ENCODE measurements around the gene CIBAR2.
"Not testable (repeated sequence)": the region's sequence is repeated elsewhere in the genome, so short reads cannot be mapped to it uniquely, and the experiment has no call there.

Gene CIBAR2

DNA sequence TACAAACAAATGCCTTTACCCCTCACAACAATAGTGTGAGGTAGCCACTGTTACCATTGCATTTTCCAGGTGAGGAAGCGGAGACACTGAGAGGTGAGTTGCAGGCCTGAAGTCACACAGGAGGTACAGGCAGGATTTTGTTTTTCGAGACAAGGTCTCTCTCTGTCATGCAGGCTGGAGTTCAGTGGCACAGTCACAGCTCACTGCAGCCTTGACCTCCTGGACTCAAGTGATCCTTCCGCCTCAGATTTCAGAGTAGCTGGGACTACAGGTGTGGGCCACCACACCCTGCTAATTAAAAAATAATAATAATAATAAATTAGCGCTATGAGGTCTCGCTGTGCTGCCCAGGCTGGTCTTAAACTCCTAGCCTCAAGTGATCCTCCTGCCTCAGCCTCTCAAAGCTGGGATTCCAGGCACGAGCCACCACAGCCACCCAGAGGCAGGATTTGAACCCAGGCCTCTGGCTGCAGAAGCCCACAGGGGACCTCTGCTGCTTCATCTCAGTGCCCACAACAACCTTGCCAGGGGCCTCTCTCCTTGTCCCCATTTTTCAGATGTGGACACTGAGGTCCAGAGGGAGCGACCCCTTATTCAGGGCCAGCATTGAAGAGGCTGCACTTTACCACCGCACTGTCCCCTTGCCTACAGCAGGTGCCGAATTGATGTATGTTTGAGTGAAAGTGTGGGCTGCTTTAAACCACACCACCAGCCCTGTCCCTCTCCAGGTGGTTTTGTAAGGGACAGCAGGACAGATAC lies 16.0 kb upstream of the CIBAR2 start:
- no peak for DNase-seq (ENCODE audit: low spot score)

DNA sequence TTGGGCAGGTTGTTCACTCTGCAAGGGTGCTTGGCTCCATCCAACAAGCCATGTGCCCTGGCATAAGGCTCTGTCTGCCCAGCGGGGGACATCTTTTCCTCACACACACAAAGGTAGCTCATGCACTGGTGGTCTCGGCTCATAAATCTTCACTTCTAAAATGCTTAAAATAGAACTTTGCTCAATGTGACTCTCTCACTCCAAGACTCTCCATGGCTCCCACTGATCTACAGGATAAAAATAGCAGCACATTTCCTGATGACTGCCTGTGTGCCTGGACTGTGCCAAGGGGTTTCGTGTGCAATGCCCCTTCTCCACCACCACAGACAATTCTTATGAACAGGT lies 15.1 kb upstream of the CIBAR2 start:
- DNase-seq (ENCODE audit: low spot score), result no peak

DNA sequence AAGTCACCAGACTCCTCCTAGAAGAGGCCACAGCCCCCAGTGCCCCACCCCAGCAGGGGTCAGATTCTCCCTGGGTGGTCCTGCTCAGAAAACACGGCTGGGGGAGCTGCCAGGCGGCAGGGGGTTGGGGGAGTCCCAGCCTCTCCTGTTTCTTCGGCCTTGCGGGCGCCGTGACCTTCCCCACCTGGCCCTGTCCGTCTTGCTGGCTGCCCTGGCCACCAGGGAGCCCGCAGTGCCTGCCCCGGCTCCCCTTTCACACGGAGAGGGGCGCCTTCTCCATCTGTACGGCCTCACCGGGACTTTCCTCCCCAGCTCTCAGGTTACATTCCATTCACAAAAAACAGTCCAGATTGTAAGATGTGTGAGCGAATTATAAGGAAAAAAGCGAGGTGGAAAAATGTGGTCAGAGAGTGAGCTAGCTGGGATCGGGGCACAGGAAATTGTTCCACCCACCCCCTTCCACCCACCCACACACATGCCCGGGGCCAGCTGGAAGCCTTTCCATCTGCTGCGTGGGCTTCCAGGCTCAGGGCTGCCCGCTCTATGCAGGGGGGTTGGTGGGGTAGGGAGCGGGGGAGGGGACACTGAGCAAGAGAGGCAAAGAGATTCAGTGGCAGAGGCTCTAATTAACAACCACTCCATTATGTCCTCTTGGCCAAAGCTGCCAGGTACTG lies 14.6 kb upstream of the CIBAR2 start:
- no peak for DNase-seq (ENCODE audit: low spot score)

DNA sequence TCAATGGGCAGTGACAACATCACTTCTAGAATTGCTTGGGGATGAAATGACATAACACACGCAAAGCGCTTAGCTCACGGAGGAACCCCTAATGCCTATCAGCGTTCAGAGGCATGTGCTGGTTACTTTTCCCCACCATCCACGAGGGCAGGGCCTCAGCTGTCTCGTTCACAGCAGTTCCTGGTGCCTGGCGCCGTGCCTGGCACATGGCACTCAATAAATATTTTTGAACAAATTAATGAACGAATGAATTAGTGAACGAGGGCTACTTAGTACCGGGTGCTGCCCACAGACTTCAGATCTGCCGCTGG lies 14.1 kb upstream of the CIBAR2 start:
- DNase-seq (ENCODE audit: low spot score), result no peak

DNA sequence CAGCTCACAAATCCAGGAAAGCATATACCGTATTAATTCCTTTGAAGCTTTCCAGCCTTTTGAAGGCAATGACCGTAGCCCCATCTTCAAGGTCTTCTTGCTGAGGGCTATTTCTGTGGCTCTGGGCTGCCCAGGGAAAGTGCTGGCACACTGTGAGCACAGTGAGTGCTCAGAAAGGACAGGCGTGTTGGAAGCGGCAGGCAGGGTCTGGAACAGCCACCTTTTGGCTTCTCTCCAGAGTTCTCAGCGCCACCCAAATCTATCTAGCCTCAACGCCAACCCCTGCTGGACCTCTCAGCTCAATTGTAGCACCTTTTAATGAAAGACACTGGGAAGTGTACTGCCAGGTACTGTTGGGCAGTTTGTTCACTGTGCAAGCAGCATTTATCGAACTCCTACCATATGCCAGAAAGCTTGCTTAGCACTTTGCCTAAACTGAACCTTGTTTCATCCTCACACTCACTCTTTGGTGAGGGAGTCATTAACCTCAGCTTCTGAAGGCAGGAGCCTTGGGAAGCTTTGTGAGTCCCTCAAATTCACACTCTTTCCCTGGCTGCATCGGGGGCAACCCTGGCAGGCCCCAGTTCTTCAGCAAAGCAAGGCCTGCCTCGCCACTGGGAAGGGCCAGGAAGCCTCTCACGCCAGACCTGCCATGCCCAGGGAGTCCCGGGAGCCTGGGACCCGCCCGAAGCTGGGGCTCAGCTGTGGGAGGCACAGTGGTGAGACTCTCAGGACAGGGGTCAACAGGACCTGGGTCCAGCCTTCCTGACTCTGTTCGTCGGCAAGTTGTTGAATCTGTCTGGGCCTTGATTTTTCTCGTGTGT lies 13.5 kb upstream of the CIBAR2 start:
- DNase-seq (ENCODE audit: low spot score), result no peak

DNA sequence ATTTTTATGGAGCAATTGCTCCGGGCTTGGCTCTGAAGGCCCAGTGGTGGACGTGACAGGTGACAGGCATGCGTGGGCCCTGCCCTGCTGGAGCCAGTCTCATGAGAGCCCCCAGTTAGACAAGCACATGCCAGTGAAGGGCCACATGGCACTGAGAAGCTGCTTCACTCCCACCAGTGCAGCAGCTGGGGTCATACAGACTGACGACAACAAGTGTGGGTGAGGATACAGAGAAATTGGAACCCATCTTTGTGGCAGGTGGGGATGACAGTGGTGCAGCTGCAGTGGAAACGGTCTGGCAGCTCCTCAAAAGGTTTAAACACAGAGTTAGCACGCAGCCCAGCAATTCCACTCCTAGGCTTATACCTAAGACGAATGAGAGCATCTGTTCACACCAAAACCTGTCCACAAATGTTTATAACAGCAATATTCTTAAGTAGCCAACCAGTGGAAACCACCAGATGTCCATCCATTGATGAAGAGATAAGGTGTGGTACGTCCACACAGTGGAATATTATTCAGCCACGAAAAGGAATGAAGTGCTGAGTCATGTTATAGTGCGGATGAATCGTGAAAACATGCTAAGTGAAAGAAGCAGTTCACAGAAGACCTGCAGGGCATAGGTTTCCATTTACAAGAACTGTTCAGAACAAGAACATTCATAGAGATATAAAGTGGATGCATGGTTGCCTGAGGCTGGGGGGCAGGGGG lies 12.5 kb upstream of the CIBAR2 start:
- DNase-seq (ENCODE audit: low spot score), result no peak

DNA sequence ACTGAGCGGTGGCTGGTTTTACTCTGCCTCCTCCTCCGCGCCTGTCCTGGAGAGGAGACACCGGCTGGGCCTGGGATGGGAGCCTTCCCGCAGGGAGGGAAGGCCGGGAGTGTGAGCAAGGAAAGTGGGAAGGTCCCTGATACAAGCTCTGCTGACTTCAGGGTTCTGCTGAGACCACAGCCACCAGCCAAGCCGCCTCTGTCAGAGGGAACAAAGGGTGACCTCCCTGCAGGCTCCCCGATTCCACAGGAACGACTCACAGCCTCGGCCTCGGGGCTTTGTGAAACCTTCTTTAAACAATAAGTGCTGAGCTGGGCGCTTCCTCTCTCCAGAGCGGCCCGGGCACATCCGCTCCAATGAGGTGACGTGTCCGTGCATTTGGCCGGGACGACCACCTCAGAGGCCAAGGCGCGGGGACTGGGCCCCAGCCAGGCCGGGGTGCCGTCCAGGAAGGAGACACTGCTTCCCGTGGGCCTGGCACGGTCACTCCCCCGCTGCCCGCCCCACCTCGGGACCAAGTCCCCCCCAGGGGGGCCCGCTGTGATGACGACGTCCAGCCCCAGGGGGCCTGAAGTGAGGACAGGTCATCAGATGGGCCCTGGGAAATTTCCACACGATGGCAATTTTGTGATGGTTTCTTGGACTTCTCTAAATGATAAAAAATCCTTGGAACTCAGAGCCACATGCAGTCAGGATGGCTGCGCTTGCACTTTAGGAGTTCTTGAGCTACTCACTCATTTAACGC lies 11.8 kb upstream of the CIBAR2 start:
- peak; percentile 39 for DNase-seq (ENCODE audit: low spot score)

DNA sequence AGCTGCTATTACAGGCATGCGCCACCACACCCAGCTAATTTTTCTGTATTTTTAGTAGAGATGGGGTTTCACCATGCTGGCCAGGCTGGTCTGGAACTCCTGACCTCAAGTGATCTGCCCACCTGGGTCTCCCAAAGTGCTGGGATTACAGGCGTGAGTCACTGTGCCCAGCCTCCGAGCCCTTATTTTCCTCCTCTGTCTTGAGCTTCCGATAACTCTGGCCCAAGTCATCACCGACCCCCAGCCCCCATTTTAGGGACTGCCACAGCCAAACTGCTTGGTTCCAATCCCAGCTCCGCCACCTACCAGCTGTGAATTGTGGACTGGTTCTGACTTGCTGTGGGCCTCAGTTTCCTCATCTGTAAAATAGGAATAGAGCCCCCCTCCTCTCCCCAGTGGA lies 11.2 kb upstream of the CIBAR2 start:
- not testable (repeated sequence) for DNase-seq (ENCODE audit: low spot score)

DNA sequence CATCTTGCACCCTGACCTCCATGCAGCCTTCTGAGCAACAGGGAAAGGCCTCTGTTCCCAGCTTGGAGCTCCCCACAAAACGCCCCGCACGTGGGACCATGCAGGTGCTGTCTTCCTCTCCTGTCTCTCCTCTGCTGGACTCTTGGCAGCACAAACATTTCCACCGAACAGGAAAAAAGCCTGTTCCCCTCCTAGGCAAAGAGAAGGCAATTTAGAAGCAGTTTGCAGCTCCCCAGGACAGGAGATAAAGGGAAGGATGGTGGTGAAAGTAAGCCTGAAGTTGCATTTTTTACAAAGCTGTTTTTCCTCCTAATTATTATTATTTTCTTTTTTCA lies 7.7 kb upstream of the CIBAR2 start:
- no peak for DNase-seq (ENCODE audit: low spot score)

DNA sequence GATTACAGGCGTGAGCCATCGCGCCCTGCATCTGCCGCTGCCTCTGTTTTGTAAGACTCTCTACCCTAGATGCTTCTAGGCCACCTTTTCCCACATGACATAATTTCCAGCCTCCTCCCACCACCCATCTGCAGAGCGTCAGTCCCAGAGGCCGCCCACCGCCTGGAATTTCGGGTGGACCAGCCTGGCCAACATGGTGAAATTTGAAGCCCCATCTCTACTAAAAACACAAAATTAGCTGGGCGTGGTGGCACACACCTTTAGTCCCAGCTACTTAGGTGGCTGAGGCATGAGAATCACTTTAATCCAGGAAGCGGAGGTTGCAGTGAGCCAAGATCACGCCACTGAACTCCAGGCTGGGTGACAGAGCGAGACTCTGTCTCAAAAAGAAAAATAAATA lies 5.1 kb upstream of the CIBAR2 start:
- DNase-seq (ENCODE audit: low spot score), result no peak

DNA sequence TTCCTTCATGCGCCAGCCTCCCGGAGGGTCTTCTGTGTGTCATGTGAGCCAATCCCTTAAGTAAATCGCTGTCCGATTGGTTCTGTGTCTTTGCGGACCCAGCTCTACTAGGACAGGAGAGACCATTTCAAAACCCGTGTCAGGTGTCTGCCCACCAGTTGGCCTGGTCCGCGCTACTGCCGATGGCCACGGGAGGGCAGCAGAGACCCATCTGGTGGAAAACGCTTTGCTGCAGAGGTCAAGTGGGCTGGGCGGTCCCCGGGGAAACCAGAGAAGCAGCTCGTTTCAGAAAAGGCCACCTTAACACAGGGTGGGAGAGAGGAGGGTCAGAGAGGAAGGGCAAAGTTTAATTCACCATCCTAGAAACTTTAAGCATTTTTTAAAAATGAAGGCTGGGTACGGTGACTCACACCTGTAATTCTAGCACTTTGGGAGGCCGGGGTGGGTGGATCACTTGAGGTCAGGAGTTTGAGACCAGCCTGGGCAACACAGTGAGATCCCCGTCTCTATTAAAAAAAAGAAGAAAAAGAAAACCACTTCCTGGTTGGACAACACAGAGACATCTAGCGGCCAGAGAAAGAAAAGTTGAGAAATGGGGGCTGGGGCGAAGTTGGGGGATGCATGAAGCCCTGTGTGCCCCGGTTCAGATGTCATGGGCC lies 2.8 kb upstream of the CIBAR2 start:
- peak; percentile 56 for DNase-seq (ENCODE audit: low spot score)

DNA sequence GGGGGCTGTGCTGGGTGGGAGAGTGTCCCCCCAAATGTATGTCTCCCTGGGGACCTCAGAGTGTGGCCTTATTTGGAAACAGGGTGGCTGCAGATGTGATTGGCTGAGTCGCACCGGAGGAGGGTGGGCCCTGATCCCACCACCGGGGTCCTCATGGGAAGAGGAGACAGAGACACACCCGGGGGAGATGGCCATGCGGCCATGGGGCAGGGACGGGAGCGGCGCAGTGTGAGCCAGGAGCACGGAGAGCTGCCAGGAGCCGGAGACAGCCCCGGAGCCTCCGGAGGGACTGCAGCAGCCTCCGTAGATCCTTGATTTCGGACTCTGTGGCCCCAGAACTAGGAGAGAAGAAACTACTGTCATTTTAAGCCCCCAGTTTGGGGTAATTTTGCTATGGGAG lies 1.6 kb upstream of the CIBAR2 start:
- DNase-seq (ENCODE audit: low spot score), result no peak

DNA sequence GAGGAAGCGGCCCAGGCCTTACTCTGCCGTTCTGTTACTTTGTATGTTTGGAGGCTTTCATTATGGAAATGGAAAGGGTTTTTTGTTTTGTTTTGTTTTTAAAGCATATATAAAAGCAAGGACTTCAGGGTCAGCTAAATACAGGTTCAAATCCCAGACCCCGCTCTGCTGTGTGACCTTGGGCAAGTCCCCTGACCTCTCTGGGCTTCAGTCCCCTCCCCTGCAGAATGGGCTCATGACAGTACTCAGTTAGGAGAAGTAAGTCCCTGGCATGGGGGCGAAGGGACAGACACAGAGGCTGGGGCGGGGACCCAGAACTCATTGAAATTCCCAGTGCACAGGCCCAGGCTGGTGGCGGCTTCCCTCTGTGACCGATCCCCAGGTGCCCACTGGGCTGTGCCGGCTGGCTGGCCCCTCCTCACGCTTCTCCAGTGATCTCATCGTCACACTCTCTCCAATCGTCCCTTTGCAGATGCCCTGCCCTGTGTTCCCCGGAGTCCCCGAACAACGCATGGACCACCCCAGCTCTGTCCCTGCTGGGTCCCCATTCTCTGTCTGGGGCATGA lies 979 bp upstream of the CIBAR2 start:
- DNase-seq (ENCODE audit: low spot score), result no peak

DNA sequence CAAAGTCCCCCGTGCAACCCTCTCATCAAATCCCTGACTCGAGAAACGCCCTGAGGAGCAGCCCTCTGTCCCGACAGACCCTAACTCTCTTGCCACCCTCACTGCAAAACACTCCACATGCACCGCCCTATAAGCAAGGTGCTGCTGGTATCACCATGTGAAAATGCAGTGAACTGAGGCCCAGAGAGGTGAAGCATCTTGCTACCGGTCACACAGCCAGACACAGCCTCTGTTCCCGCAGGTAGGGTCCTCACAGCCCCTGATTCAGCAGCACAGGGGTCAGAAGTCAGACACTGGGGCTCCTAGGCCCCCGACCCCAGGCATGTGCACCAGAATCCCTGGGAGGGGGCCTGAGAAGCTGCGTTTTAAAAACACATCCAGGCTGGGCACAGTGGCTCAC lies 1.1 kb downstream of the CIBAR2 start:
- no peak for DNase-seq (ENCODE audit: low spot score)

DNA sequence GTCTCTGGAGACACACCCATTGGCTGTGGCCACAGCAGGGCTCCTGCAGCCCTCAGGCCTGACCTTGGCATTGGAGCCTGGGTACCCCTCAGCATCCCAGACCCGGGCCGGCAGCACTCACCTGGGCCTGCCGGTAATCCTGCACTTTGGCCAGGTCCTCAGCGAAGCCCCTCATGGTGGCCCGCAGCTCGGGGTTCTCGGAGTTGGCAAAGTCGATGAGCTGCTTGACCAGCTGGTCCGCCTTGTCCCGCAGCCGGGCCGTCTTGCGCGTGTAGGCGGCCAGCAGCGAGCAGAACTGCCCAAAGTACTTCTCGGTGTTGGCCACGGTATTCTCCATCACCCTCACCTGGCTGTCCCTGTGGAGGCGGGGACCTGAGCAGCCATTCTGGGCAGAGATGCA lies 2.2 kb downstream of the CIBAR2 start:
- DNase-seq (ENCODE audit: low spot score), result no peak

DNA sequence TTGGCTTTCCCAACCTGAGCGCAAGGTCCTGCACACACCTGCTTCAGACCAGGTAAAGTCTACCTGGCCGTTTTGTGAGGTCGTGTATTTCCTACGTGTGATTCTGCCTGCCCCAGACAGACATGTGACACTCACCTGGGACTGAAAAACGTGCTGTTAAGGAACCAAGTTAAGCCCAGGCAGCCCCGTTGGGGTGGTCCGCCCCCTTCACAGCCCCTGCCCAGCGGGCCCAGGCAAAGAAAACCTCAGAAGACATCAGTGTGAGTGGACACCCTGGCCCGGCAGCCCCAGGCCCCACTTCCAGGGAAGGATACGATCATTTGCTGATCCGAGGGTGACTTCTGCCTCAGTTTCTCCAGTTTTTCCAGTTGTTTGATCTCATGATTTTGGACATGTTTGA lies 4.7 kb downstream of the CIBAR2 start:
- DNase-seq (ENCODE audit: low spot score), result no peak

DNA sequence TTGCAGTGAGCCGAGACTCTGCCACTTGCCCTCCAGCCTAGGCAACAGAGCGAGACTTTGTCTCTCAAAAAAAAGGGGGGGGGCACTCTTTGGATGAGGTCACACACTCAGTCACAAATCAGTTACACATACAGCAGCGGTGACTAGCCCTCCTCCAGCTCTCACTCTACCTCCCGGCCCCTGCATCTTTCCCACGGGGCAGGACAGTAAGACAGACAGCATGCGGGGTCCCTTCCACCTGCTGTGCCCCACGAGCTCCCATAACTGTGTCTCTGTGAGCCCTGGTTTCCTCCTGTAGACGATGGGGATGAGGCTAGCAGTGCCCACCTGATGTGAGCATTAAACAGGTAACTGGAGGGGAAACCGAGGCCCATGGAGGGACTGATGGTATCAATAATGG lies 5.2 kb downstream of the CIBAR2 start:
- DNase-seq (ENCODE audit: low spot score), result no peak

DNA sequence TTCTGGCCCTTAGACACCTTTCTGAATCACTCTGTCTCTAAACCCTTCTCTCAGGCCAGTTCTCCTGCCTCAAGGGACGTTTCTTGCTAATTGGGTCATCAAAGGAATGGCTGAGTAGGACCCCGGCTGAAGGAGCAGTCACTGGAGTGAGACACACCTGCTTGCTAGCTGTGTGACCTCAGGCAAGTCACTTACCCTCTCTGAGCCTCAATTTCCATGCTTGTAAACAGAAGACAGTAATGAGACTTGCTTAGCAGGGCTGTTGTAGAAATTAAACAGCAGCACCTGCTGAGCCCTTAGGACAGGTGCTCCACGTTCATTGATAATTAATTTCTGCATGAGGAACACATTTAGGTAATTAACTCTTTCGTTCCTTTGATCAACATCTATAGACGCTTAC lies 6.8 kb downstream of the CIBAR2 start:
- no peak for DNase-seq (ENCODE audit: low spot score)

DNA sequence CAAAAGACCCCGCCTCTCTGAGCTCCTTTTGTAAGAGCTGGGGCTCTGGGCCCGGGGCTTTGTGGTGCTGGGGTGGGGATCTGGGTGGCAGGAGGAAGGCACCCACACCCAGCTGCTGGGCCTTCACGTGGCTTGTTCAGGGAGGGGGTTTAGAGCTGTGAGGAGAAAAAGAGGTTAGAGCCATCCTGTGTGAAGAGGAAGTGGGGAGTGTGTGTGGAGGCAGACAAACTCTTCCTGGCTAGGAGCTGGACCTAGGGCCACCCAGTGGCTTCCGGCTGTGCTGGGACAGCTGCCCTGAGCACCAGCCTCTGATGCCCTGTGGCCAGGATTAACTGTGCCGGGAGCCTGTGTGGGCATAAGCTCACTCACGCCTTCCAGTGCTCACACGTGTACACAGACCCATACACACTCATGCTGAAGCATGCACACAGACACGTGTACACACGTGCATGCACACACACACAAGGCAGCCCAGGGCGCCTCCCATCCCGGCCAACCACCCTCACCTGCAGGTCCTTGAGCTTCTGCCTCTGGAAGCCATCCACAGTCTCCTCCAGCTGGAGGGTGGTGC lies 7.4 kb downstream of the CIBAR2 start:
- peak; percentile 45 for DNase-seq (ENCODE audit: low spot score)

DNA sequence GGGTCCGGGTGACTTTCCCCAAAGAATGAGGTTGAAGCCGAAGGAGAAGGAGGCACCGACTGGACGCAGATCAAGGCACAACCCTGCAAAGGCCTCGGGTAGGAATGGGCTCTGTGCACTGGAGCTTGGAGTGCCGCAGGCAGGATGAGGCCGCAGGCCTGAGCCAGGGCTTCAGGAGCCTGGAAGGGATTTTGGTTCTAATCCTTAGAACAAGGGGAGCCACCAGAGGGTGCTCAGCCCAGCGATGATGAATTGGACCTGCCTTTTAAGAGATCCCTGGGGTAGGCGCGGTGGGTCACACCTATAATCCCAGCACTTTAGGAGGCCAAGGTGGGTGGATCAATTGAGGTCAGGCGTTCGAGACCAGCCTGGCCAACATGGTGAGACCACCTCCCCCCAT lies 8.1 kb downstream of the CIBAR2 start:
- DNase-seq (ENCODE audit: low spot score), result no peak

Measured in putamen (tissue), 1 donor.